ENCODE results near the gene DACH1.

The DACH1 gene

DNA sequence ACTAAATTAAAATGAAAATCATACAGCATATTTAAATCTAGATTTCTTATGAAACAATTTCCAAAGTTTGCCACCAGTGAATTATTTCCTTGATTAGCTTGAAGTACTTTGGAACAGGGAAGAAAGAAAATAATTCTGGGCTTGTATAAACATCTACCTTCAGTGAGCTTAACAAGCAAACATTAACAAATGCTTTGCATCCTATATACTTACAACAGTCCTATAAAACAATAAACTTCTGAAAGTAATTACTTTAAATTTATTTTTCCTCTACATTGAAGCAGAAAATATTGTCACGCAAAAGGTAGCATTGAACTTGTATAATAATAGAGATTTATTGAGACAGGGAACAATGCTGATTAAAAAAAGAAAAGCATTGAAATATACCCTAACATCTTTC lies 164.8 kb downstream of the DACH1 start:
- DNase-seq (ENCODE audit: low read depth in 2 of 2): no peak

DNA sequence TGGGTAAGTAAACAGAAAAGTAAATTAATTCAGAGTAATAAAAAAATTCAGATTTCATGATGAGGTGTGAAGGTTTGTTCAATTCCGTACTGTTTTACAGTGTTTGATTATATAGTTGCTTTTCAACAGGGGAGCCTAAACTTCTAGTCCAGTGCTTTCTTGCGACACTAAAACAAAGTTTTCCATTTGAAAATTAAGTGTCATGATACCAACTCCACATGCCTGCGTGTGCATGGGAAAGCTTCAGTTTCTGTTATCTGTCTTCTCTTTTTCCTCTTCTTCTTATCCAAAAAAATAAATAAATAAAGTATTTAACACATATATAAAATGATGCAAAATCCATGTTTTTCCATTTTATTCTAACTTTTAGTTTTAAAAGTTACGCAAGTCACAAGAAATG lies 165.3 kb downstream of the DACH1 start:
- no peak for DNase-seq (ENCODE audit: low read depth in 2 of 2)

DNA sequence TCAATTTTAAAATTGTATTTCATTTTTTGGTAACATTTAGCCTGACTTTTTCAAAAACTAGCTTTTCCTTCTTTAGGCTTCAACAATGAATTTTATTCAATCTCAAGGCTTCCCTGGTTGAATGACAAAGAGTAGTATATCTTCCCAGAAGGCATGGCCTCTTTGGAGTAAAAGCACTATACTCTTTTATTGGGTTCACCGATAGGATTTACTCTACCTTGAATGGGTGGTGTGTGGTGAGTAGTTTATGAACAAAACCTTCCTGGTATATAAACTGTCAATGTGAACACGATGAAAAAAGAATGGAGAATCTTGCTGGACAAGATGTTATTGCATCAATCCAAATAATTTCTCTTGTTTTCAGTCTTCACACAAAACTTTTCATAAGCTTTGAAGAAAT lies 167.7 kb downstream of the DACH1 start:
- no peak for DNase-seq (ENCODE audit: low read depth in 2 of 2)

DNA sequence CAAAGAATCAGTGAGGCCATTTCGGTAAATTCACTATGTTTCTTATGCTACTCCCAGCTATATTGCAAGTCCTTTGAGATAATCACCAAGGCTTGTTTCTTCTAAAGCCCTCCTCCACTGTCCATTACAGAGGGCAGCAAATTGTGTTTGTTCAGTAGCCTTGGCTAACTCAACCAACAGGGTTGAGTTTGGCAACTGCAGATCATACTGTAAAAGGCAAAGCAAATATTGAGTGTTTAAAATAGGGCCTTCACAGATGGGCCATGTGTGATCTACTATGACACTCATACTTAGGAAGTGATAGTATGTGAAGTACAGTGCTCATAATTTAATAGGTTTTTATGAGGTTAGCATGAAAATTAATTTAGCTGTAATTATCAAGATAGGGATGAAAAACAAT lies 171.3 kb downstream of the DACH1 start:
- DNase-seq (ENCODE audit: low read depth in 2 of 2): no peak

DNA sequence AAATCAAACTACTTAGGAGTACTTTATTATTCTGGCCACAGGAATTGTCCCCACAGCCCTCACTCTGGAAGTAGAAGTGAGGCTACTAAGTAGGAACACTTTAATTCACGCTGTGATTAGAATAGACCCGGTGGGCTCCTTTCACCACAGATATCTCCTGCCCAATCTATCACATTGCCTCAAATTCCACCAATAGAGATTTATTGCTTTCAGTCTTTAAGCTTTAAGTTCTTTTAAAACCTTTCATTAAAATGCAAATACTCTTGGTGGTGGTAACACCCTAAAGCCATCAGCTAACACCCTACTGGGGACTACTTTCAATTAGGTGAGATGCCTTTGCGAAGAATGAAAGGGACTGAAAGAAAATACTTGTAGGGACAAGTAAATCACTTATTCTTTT lies 181.9 kb downstream of the DACH1 start:
- DNase-seq (ENCODE audit: low read depth in 2 of 2): no peak

DNA sequence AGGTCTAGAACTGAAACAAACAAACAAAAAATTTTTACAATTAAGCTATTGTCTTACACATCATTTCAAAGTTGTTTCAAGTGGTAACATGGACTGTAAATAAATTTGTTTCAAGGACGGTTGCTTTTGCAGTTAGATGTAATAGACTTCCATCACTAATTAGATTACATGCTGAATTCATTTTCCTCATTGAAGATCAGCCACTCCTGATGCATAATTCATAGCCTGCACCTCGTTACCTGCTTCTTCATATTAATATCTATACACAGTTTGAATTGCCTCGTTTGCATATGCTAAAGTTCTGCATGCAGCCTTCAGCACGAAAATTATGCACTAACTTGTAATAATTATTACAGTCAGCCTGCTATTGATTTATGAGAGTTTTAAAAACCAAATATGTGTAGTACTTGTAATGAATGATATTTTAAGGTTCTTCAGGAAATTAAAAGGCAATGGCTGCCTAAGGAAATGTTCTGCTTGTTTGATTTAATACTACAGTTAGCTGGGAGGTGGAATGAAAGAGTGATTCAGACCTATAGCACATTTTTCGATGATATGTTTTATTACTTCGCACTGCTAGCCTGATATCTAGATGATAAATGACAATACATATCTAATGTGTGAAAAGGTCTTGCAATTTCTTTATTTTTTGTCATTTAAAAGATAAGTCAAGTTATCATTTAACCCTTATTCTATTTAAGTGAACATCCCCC lies 184.9 kb downstream of the DACH1 start:
- DNase-seq (ENCODE audit: low read depth in 2 of 2): no peak

DNA sequence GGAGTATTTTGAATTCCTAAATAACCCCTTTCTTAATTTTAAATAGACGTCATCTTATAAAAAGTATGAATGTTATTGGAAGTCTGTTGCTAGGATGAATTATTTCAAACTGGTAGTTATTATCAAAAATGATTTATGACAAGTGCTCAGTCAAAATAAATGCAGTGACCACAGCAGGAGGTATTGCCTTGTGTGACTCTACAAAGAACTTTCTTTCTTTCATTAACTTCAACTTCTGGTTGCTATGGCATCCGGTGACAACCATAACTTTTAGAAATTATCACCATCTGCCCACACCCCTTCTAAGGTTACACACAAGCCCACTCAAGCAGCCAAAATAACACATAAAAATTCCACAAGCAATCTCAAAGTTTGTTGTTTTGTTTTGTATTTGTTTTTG lies 189.9 kb downstream of the DACH1 start:
- no peak for DNase-seq (ENCODE audit: low read depth in 2 of 2)

DNA sequence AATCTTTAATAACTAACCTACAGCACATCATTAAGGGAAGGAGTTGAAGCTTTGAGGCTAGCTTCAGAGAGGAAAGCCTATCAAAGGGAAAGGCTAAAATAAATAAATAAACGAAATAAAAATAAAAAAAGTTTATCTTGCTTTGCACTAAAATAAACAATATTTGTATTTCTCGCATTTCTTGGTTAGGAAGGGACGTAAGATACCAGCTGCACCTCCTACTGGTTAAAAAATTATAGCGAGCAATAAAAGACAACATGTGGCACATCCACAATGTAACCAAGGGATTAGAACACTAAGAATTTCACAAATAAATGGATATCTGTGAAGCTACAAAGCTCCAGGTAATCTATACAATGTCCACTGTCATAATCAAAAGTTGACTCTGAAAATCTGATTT lies 194.5 kb downstream of the DACH1 start:
- DNase-seq (ENCODE audit: low read depth in 2 of 2): no peak

DNA sequence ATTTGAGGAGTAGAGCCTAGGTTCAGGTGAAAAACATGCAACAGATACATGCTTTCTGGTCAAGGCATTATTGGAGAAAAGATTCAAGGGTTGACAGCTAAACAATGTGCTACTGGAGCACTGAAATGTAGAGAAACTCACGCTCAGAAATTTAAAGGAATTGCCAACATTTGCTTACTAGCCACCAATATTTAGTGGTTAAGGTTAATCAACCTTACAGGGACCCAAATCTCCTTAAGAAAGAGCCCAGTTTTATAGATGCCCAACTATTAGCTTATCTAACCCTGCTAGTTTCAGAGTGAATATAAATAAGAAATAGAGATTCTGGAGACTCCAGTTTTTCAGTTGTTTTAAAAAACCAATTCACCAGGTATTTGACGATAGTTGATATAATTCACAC lies 203.6 kb downstream of the DACH1 start:
- DNase-seq (ENCODE audit: low read depth in 2 of 2): no peak

DNA sequence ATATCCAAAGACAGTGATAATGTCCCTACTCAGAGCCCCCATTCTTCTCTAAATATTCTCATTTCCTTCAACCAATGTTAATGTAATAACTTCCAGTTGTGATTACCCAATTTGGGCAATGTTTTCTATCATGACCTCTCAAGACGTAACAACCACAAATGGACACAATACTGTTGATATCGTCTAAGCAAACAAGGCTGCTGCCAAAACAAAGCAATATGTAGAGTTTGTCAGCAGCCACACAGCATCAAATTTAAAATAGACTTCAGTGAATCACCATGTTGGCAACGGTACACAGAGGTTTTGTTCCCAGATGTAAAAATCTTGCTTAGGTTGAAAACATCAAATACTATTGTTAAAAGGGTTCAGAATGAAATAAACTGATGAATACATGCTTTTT lies 205.1 kb downstream of the DACH1 start:
- DNase-seq (ENCODE audit: low read depth in 2 of 2): no peak

DNA sequence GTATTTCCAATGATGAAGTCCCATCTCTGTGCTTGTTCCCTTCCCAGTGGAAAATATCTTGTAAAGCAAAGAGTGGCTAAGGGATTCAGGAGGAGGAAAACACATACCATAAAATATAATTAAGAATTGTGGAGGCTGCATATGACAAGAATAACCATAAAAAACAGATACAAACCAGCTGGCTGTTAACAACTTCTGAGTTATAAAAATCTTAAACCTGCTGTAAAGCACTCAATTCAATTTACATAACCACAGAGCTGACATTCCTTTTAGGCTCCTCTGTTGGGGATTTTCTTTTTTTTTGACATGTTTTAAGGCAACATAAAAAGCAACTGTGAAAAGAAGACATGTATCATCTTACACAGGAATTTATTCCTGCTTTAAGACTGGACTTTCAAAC lies 207.6 kb downstream of the DACH1 start:
- no peak for DNase-seq (ENCODE audit: low read depth in 2 of 2)

DNA sequence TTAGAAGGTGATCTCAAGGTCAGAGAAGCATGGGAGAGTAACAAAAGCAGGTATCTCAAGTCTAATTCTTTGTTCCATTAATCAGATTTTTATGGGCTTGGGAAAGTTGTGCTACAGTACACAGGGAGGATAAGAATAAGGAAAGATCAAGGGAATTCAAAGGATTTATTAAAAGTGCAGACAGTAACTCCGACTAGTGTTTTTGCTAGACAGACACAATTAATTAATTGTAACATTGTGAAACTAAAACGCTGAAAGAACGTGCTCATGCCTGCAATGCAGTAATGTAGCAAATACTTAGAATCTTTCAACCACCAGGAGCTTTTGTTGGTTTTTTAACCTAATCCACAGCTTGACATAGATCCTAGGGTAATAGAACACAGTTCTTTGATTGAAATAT lies 221.5 kb downstream of the DACH1 start:
- DNase-seq (ENCODE audit: low read depth in 2 of 2): no peak

DNA sequence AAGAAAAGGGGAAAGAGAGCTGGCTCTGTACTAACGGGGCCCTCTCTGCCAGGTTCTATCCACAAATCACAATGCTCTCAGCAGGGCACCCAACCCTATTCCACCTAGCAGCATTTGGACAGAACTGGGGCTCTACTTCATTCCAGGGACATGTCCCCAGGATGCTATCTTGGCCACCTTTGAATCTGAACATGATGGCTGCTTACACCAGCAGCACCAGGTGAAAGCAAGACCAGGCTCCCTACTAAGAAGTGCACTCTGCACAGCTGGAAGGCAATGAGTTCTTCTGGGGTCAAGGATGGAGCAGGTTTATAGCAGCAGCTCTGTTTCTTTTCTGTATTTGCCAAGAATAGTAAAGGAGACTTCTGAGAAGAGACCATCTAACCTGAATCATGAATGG lies 222.4 kb downstream of the DACH1 start:
- DNase-seq (ENCODE audit: low read depth in 2 of 2): no peak

DNA sequence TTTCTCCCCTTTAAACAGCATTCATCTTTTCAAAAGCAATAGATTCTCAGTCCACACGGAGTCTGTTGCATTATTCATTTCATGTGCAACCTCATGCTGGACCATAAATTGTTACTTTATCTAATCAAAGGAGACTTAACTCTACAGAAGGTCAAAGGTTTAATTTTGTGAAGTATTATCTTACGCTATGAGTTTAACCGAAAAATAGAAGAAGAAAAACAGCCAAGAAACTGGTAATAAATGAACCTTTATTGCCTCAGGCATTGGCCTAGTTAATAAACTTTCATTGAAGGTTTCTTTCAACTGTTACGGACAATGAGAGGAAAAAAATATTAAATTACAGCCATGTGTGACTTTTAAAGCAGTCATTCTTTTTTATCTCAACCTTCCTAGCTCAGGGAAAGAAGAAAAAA lies 223.6 kb downstream of the DACH1 start:
- no peak for DNase-seq (ENCODE audit: low read depth in 2 of 2)

DNA sequence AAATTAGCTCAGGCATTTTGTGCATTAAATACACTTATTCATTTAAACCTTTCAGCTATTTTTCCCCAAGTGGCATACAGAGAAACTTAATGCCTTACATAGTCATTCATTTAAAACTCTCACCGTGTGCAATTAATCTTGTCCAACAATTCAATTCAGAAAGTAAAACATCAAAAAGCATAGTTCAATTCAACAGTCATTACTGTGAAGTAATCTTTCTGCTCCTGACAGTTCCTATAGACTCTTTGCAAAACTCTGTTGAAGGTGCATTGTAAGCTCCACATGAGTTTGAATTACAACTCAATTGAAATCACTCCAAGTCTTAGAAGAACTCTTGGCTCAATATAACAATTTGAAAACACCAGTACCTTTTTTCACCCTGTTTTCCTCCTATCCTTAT lies 228.3 kb downstream of the DACH1 start:
- DNase-seq (ENCODE audit: low read depth in 2 of 2): no peak

DNA sequence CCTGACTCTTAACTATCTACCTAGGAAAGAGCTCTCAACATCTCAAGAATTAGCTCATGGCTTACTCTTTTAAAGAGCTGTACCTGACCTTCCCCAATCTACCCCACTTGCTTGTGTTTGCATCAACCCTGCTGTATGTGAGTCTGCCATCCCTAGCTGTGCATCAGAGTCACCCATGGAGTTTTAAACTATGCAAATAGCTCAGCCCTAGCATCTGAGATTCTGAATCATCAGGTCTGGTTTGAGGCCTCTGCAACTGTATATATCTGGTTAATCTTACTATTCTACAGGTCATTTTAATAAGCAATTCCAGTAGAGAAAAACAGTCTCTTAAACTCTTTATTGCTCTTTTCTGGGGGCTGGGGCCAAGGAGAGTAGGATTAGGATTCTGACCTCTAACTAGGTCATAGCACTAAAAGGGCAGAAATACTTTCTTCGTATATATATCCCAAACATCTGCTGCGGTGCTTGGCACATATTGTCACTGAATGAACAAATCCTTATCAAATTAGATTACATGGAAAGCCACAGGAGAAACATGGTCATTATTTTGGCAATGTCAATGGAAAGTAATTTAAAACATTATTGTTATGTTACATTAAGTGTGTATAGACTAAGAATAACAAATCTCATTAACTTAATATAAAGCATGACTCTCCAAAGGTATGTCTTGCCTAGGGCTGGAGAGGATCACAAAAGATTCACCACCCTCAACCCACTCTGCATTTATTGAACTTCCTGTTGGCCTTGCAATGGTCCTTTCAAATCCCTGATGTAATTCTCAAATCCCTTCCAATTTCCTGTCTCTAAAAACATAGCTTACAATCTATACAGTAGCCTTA lies 232.2 kb downstream of the DACH1 start:
- no peak for DNase-seq (ENCODE audit: low read depth in 2 of 2)

DNA sequence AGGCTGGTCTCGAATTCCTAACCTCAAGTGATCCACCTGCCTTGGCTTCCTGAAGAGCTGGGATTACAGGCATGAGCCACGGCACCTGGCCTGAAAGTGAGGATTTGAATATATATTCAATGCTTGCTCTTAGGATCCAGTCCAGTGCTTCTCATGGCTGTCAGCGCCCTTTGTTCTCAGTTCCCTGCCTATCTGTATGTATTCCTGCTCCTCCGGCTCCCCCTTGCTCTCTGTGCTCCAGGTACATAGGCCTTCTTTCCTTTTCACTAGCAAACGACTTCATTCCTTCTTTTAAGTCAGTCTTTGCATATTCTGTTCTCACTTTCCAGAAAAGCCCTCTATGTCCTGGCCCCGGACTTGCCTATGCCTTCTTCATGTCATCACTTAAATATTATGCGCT lies 232.8 kb downstream of the DACH1 start:
- no peak for DNase-seq (ENCODE audit: low read depth in 2 of 2)

DNA sequence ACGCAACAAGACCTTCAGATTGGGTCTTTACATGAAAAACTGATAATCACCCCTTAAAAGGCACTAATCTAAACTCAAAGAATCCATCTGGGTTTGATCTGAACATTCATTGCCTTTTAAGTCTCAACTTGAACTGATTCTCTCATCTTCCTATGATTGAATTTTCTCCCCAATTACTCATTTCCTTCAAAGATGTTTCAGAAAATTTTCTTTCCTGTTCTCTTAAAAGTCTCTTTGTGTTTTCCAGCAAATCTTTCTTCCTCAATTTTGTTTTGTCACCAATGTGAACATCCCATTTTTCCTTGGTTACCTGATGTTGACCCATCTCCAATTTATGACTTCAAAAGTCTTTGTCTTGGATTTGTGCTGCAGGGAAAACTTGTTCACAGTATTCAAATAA lies 234.3 kb downstream of the DACH1 start:
- no peak for DNase-seq (ENCODE audit: low read depth in 2 of 2)

DNA sequence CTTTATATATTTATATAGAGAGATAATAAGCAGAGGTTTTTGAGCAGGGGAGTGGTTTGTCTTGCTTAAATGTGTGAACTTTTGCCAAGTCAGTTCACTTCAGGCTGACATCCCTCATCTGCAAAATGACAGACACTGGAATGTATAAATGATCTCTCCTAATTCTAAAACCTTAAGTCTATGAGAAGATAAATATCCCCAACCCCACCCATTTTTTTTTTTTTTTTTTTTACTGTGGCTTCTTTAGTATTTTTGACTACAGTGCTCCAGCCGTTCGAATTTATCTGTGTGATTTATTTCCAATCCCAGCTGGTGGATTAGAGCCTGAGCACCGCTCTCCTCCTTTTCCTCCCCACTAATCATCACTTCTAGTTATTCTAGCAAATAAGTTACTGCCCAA lies 234.8 kb downstream of the DACH1 start:
- no peak for DNase-seq (ENCODE audit: low read depth in 2 of 2)

DNA sequence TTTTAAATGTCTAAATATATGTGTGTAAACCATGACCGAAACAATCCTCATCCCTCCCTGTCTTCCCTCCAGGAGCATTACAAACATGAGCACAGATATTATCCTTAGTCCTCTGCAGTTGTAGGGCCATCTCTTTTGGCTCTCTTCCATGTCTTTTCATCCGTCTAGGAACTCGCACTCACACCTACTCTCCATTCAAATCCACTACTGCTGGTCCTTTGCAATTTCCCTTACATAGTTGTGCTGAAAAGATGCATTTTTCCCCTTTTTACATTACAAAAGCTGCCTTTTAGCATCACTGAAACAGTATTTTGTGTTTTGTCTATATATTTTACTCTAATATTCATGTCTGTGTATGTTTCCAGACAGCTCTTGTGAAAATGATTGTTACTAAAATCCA lies 237.8 kb downstream of the DACH1 start:
- no peak for DNase-seq (ENCODE audit: low read depth in 2 of 2)

DNA sequence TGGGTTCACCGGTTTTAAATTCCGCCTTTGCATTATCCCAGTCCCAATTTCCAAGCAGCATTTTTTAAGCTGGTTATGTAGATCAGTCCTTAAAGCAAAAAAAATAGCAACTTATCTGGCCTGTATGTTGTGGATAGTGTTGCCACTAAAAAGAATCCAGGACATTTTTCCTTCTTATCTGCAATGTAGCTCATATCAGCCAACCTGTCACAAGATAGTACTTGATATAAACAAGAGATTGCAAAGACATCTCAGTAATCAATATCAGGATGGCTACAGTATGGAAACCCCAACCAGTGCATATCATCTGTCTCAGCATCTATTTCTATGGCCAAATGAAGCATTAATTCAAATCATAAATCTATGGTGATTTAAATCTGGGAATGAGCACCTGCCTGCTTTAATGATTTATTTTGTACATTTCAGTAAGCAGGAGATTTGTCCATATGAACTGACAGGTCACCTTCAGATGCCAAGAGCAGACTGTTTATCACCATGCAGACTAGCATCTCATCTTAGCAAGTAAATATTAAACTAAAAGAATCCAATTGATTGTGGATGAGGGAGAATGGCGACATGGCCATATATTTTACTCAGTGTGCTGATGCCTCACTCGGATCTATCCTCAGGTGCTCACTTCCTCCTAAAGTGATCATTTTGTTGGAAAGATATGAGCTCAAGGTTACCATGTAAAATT lies 240.4 kb downstream of the DACH1 start:
- no peak for DNase-seq (ENCODE audit: low read depth in 2 of 2)

DNA sequence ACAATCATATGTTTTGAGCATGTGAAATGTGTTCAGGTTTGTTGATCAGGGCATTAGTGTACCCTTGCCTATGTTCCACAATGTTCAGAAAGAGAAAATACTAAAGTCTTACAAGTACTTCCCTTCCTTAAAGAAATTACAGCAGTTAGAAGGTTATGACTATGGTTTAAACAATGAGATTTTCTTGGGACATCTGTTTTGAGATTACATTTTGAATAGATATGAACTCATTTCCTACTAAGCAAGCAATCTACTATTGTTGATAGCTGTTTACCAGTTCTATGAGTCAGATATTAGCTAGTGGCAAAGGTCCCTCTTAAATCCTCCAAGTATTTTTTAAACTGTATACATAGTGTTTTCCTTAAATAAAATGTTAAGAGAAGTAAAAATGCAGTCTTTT lies 241.3 kb downstream of the DACH1 start:
- no peak for DNase-seq (ENCODE audit: low read depth in 2 of 2)

Measured in stimulated activated CD8-positive, alpha-beta memory T cell treated with anti-CD3 and anti-CD28 coated beads, Interleukin-7, amount 100 ng/mL, for 4 hours (primary cell).